Endodermal cell (in vitro differentiated cells): ENCODE results near the gene MED12. TPM values are rescaled to one million over a fixed set of nuclear protein-coding genes. Genes with fewer than 3 reads are reported as not detected.

ENCODE experiments used
- DNase-seq: peaks from one replicate; pipeline ENCODE4 v3.0.0-alpha.2; 2017
- H3K27ac ChIP-seq: 2 replicates; pipeline ENCODE4 v1.5.1; 2013; ENCODE audit warnings: mild to moderate bottlenecking, low read depth, low read length, moderate library complexity
- H3K27me3 ChIP-seq: 2 replicates; pipeline ENCODE4 v1.6.1; 2013; ENCODE audit warnings: mild to moderate bottlenecking, low read length, moderate library complexity; ENCODE audit not compliant: insufficient read depth, control insufficient read depth, poor library complexity, severe bottlenecking
- H3K36me3 ChIP-seq: 2 replicates; pipeline ENCODE4 v1.7.0; 2013; ENCODE audit warnings: mild to moderate bottlenecking, low read length, moderate library complexity; ENCODE audit not compliant: control insufficient read depth, insufficient read depth
- H3K4me1 ChIP-seq: one replicate; pipeline ENCODE4 v1.7.0; 2013; ENCODE audit warnings: low read length; ENCODE audit not compliant: control insufficient read depth, insufficient read depth
- H3K4me3 ChIP-seq: 2 replicates; pipeline ENCODE4 v1.5.1; 2013; ENCODE audit warnings: mild to moderate bottlenecking, low read length, moderate library complexity
- H3K9ac ChIP-seq: 2 replicates; pipeline ENCODE4 v1.6.1; 2013; ENCODE audit warnings: mild to moderate bottlenecking, low read length, moderate library complexity; ENCODE audit not compliant: poor library complexity, severe bottlenecking; ENCODE audit errors: extremely low read depth
- H3K9me3 ChIP-seq: 2 replicates; pipeline ENCODE4 v1.6.1; 2013; ENCODE audit warnings: mild to moderate bottlenecking, low read length, moderate library complexity; ENCODE audit not compliant: control insufficient read depth
- H3K27ac Mint-ChIP-seq: 2 replicates; pipeline ENCODE4 v1.8.0; 2020; ENCODE audit warnings: mixed read lengths
- H3K27me3 Mint-ChIP-seq: 2 replicates; pipeline ENCODE4 v1.8.0; 2021; ENCODE audit warnings: mild to moderate bottlenecking, mixed read lengths; ENCODE audit not compliant: insufficient read depth
- H3K36me3 Mint-ChIP-seq: 2 replicates; pipeline ENCODE4 v1.8.0; 2020; ENCODE audit warnings: low read depth, mixed read lengths
- H3K4me1 Mint-ChIP-seq: 2 replicates; pipeline ENCODE4 v1.8.0; 2020; ENCODE audit warnings: mixed read lengths
- H3K4me3 Mint-ChIP-seq: 2 replicates; pipeline ENCODE4 v1.8.0; 2020; ENCODE audit warnings: mild to moderate bottlenecking, moderate library complexity, mixed read lengths
- H3K9me3 Mint-ChIP-seq: 2 replicates; pipeline ENCODE4 v1.8.0; 2020; ENCODE audit warnings: mild to moderate bottlenecking, mixed read lengths
- CTCF ChIP-seq: fragments of 200-600 bp; sonication (generic); conservative IDR thresholded peaks from 2 replicates; pipeline ENCODE4 v1.5.0; 2021; ENCODE audit warnings: antibody characterized with exemption, mild to moderate bottlenecking
- WGBS, 2 experiments: methylation state at CpG; one replicate each; pipeline versions ENCODE4 v1.1.5 to v1.1.7; 2013; ENCODE audit warnings: missing lambda C conversion rate in 2 of 2, mixed read lengths in 1 of 2; ENCODE audit not compliant: insufficient coverage in 1 of 2, insufficient read length in 1 of 2; 5-methylcytosine and 5-hydroxymethylcytosine counted together
- total RNA-seq, 2 donors: library from RNA; stranded (reverse); fragmentation: NEBNext Ultra II Directional in 1 of 2; extraction: Animal tissue kit (Norgen Biotek cat#: 25700) in 1 of 2; gene quantifications; 2 replicates in 1 of 2; 3 replicates in 1 of 2; pipeline ENCODE4 v1.2.1, GENCODE V29; 2021

Gene MED12
- total RNA-seq, 2 donors from 2014 or later = 57.8 to 60.8 TPM

- H3K4me1 Mint-ChIP-seq = peaks cover 37% of the 10 kb centered on the region
- Histone ChIP-seq H3K27me3 (no peaks in the 10 kb centered on the region), H3K9ac (no peak overlapping the region), H3K4me1 (peaks cover 7% of the 10 kb centered on the region), H3K9me3 (no peaks in the 10 kb centered on the region), H3K36me3 (no peaks in the 10 kb centered on the region), H3K4me3 (no peak overlapping the region), H3K27ac (no peak overlapping the region)
- WGBS, 2 experiments = 73 to 88% methylated on average over 14 to 31 of the region's 31 CpGs
- H3K27me3 Mint-ChIP-seq = peaks cover 18% of the 10 kb centered on the region
- peak; percentile 57 for DNase-seq
- no peaks in the 10 kb centered on the region for H3K36me3 Mint-ChIP-seq
- peak overlapping the region; percentile 40 for H3K4me3 Mint-ChIP-seq
- H3K9me3 Mint-ChIP-seq = peaks cover 51% of the 10 kb centered on the region
- H3K27ac Mint-ChIP-seq = peak overlapping the region; percentile 52
- TF ChIP-seq CTCF = peak; percentile 55
Observed at GRCh38 chrX:71100581-71101505, 17.6 kb upstream of the MED12 start.

- Histone ChIP-seq H3K4me3 (no peak overlapping the region), H3K27ac (no peak overlapping the region), H3K9me3 (no peaks in the 10 kb centered on the region), H3K27me3 (no peaks in the 10 kb centered on the region), H3K4me1 (peaks cover 7% of the 10 kb centered on the region), H3K36me3 (no peaks in the 10 kb centered on the region), H3K9ac (no peak overlapping the region)
- WGBS, 2 experiments = 71% methylated on average over 2 of the region's 3 CpGs; no CpG with 5 or more reads in 1 of the 2 experiments
- Mint-ChIP-seq H3K4me3 (no peak overlapping the region), H3K9me3 (peaks cover 57% of the 10 kb centered on the region), H3K36me3 (no peaks in the 10 kb centered on the region), H3K4me1 (peaks cover 36% of the 10 kb centered on the region), H3K27ac (no peak overlapping the region), H3K27me3 (peaks cover 14% of the 10 kb centered on the region)
- DNase-seq = no peak
- TF ChIP-seq CTCF = no peak
Observed at GRCh38 chrX:71102292-71102691, 16.1 kb upstream of the MED12 start.

- peak overlapping the region; percentile 73 for H3K27ac ChIP-seq
- H3K9ac ChIP-seq = no peak overlapping the region
- peaks cover 65% of the 10 kb centered on the region for H3K9me3 Mint-ChIP-seq
- H3K9me3 ChIP-seq = no peaks in the 10 kb centered on the region
- peak overlapping the region; percentile 43 for H3K4me3 Mint-ChIP-seq
- H3K27me3 ChIP-seq = no peaks in the 10 kb centered on the region
- WGBS, 2 experiments = 30% methylated on average over 3 of the region's 10 CpGs; no CpG with 5 or more reads in 1 of the 2 experiments
- peaks cover 11% of the 10 kb centered on the region for H3K27me3 Mint-ChIP-seq
- peak; percentile 74 for DNase-seq
- no peaks in the 10 kb centered on the region for H3K36me3 ChIP-seq
- TF ChIP-seq CTCF = no peak
- peaks cover 32% of the 10 kb centered on the region for H3K4me1 Mint-ChIP-seq
- peak overlapping the region; percentile 65 for H3K4me3 ChIP-seq
- peak overlapping the region; percentile 5 for H3K27ac Mint-ChIP-seq
- H3K36me3 Mint-ChIP-seq = no peaks in the 10 kb centered on the region
- H3K4me1 ChIP-seq = peaks cover 7% of the 10 kb centered on the region
Observed at GRCh38 chrX:71103110-71103983, 15.0 kb upstream of the MED12 start.
